Endometrial microvascular endothelial cells (primary cell): Measurements from ENCODE around the gene PIGP. TPM values are rescaled to one million over a fixed set of nuclear protein-coding genes. Genes with fewer than 3 reads are reported as not detected.
"Not testable (repeated sequence)": the region's sequence is repeated elsewhere in the genome, so short reads cannot be mapped to it uniquely, and the experiment has no call there.

ENCODE experiments used
- in situ Hi-C: cut with HindIII; loops from 2 replicates; pipeline ENCODE4 v1.10.0; 2017; ENCODE audit warnings: low sequenced_read_pairs, low pct_unique_long_range_greater_than_20kb; ENCODE audit errors: inconsistent ontology term
- total RNA-seq: library from RNA; depleted of rRNA; stranded (reverse); fragments of >200 nt; gene quantifications from one replicate; pipeline ENCODE4 v1.2.3, GENCODE V29; 2015; ENCODE audit errors: inconsistent ontology term

The PIGP gene
- total RNA-seq, 1 donor from 2014 or later = 28.2 TPM

DNA sequence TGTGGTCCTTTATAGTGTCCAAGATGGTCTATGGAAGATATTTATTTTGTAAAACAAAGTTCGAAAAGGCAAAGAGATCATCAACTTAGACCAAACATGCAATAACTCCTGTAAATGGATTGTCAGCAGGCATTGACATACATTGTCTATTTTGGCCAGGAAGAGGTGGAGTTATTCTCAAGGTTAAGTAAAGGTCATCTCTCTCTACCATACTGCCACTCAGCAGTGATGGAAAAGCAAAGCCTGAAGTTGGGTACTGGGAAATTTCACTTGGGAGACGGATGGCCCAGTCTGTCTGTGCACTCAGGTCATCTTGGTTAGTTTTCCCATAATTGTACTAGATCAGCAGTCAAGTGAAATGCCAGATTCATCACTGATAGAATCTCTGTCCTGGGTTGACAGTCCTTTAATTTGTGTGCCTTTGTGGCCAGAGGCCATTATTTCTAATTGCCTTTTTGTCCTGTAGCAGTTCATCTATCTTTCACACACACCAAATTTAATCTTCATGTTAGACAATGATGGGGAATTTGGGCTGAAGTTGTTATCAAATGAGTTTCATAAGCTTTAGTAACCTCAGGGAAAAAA is 17.5 kb downstream of the PIGP start:
- in situ Hi-C loops = no loop called here

GRCh38 chr21:37049741-37050140 is 23.1 kb downstream of the PIGP start:
- in situ Hi-C loops = not testable (repeated sequence)

DNA sequence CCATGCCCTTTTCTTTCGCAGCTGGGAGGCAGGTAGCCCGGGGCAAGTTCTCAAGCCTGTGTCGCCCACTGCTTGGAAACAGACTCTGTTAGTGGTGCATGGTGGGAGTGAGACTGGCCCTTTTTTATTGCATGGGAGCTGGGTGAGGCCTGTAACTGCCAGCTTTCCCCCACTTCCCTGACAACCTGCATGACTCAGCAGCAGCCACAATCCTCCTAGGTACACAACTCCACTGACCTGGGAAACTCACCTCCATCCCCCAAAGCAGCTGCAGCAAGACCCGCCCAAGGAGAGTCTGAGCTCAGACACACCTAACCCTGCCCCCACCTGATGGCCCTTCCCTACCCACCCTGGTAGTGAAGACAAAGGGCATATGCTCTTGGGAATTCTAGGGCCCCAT is 25.8 kb downstream of the PIGP start:
- in situ Hi-C loops = no loop called here

- in situ Hi-C loops = no loop called here
Observed at GRCh38 chr21:37045556-37045955, 27.3 kb downstream of the PIGP start.

GRCh38 chr21:37045149-37045548 is 27.7 kb downstream of the PIGP start:
- in situ Hi-C loops = no loop called here

GRCh38 chr21:37044643-37045042 is 28.2 kb downstream of the PIGP start:
- in situ Hi-C loops = no loop called here

DNA sequence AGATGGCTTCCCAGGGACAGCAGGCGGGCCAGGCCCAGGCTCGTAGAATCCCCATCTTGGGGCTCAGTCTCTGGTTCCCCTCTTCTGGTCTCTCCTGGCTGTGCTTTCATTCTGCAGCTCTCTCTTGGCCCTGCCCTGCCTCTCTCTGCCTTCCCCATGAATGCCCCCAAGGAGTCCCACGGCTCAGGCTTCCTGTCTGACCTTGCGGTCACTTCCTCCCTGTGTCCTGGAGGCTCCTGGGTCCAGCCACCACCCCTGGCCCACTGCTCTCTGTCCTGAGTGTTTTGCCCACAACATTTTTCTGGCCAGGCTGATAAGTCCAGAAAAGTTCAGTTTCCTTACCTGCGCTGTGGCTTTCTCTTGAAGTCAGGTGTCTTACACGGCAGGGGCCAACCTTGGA is 29.1 kb downstream of the PIGP start:
- in situ Hi-C loops = no loop called here

GRCh38 chr21:37041706-37042271 is 31.1 kb downstream of the PIGP start:
- in situ Hi-C loops = no loop called here

DNA sequence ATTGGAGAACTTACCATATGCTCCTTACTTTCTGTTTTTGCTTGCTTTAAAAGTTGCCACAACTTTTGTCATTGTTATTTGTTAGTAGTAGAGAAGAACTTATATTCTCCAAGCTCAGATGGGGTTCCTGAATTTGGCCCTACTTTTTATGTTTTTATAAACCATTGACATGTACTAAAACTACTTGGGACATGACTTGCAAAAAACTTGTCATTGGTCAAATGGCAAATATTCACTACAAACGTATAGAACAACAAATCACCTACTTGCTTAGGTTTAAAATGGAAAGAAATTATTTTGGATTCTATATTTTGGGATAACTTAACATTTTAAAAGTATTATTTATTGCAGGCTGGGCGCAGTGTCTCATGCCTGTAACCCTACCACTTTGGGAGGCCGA is 32.7 kb downstream of the PIGP start:
- in situ Hi-C loops = no loop called here

GRCh38 chr21:37039411-37040075 is 33.3 kb downstream of the PIGP start:
- in situ Hi-C loops = no loop called here

GRCh38 chr21:37036177-37036576 is 36.7 kb downstream of the PIGP start:
- in situ Hi-C loops = no loop called here

DNA sequence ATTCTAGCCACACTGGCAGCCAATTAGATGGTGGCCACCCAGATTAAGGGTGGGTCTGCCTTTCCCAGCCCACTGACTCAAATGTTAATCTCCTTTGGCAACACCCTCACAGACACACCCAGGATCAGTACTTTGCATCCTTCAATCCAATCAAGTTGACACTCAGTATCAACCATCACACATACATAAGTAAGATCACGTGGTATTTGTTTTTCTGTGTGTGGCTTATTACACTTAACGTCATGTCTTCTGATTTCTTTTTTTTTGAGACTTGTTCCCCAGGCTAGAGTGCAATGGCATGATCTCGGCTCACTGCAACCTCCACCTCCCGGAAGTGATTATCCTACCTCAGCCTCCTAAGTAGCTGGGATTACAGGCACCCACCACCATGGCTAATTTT is 38.5 kb downstream of the PIGP start:
- in situ Hi-C loops = not testable (repeated sequence)

DNA sequence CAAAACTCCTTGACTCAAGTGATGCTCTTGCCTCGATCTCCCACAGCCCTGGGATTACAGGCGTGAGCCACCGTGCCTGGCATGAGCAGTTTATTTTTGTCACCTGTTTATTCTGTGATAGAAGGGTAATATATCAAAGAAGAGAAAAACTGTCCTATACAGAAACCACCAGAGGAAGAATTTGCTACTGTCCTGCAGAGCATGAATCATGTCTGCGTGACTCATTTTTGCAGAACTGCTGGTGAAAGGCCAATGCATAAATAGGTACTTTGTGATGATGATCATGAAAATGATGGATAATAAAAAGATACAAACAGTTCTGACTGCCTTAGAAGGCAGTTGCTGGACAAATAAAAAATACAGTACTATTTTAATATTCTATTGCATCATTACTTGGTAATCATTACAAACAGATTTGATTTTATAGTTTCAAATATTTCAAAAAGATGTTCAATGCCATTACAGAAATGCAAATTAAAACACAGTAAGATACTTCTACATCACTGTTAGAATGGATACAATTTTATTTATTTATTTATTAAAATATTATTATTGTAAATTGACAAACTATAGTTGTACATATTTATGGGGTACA is 39.9 kb downstream of the PIGP start:
- in situ Hi-C loops = no loop called here

DNA sequence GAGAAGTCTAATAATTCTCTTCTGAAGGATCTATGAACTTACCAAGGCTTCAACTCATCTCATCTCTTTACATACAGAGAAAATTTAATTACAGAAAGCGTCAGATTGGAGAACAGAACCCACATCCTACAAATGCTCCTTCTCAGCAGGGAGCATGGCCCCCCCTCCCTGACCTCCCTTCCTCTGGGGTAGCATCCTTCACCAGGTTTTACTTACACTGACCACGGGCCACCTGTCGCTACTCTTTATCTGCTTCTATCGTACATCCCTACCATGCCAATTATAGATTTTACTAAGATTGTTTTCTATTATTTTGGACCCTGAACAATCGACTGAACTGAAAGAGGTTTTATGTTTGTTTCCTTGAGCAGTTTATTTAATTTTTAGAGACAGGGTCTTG is 40.6 kb downstream of the PIGP start:
- in situ Hi-C loops = no loop called here

- in situ Hi-C loops = no loop called here
Observed at GRCh38 chr21:37030864-37031263, 42.0 kb downstream of the PIGP start.

DNA sequence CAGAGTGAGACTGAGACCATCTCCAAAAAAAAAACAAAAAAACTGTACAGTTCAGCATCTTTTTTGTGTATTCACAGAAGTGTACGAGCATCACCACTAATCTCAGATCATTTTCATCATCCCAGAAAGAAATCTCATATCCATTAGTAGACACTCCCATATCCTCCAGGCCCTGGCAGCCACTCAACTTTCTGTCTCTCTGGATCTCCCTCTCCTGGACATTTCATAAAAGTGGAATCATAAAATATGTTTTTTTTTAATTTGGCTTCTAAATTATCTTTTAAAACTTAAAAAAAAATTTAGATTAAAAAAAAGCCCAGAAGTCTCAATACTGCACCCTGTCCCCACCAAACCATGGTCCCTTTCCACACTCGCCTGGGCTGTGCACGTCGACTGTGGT is 44.3 kb downstream of the PIGP start:
- in situ Hi-C loops = no loop called here

GRCh38 chr21:37026499-37026898 is 46.4 kb downstream of the PIGP start:
- in situ Hi-C loops = no loop called here

DNA sequence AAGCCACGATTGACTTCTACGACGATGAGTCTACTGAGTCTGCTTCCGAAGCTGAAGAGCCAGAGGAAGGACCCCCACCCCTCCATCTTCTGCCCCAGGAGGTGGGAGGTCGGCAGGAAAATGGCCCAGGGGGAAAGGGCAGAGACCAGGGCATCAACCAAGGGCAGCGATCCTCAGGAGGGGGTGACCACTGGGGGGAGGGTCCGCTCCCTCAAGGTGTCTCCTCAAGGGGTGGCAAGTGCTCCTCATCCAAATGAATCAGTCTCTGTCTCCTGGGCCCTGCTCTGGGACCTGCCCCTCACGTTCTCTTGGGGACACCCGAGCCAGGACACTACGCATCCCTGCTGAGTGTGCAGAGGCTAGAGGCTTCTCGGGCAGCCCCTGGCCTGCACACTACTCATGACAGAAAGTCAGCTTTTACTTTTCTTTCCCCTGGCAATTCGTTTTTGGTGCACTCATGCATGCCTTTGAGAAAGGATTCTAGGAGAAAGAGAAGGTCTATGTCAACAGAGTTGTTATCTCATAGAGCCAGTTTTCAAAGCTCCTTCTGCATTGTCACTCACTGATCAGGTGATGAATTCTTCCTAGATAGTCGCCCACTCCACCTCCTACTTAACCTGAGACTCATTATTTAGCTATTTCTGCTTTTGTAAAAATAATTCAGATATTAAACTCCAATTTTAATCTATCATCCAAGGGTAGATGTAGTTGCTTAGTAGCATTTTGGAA is 54.8 kb downstream of the PIGP start:
- in situ Hi-C loops = no loop called here
